Mesendoderm (in vitro differentiated cells): ENCODE results near the gene ZFP1.

Source experiments
- DNase-seq: peaks from one replicate; pipeline ENCODE4 v3.0.0; 2013
- H2AK5ac ChIP-seq: 2 replicates; pipeline ENCODE4 v1.6.1; 2013; ENCODE audit warnings: low read length, inconsistent platforms
- H2BK120ac ChIP-seq: 2 replicates; pipeline ENCODE4 v1.6.1; 2013; ENCODE audit warnings: low read depth, mild to moderate bottlenecking, low read length, moderate library complexity, mixed read lengths
- H2BK15ac ChIP-seq: replicated peaks from 2 replicates; pipeline ENCODE4 v1.6.1; 2013; ENCODE audit warnings: low read depth, mild to moderate bottlenecking, moderate library complexity
- H2BK5ac ChIP-seq: 2 replicates; pipeline ENCODE4 v1.6.1; 2013; ENCODE audit warnings: low read length, inconsistent platforms
- H3K18ac ChIP-seq: 2 replicates; pipeline ENCODE4 v1.6.1; 2013; ENCODE audit warnings: mild to moderate bottlenecking, low read length, mixed read lengths
- H3K23ac ChIP-seq: one replicate; pipeline ENCODE4 v1.6.1; 2013; ENCODE audit warnings: low read length
- H3K27ac ChIP-seq: 2 replicates; pipeline ENCODE4 v1.5.1; 2013; ENCODE audit warnings: low read depth, mild to moderate bottlenecking, inconsistent platforms, low read length, moderate library complexity
- H3K27me3 ChIP-seq: 2 replicates; pipeline ENCODE4 v1.6.1; 2013; ENCODE audit warnings: low read length, control low read depth, mild to moderate bottlenecking, inconsistent platforms; ENCODE audit not compliant: insufficient read depth, poor library complexity
- H3K36me3 ChIP-seq: 2 replicates; pipeline ENCODE4 v1.6.1; 2013; ENCODE audit warnings: low read length, inconsistent platforms; ENCODE audit not compliant: control insufficient read depth, insufficient read depth
- H3K4ac ChIP-seq: one replicate; pipeline ENCODE4 v1.6.1; 2013; ENCODE audit warnings: low read depth, mild to moderate bottlenecking, low read length, moderate library complexity
- H3K4me1 ChIP-seq: 2 replicates; pipeline ENCODE4 v1.6.1; 2013; ENCODE audit warnings: low read depth, low read length, inconsistent platforms; ENCODE audit not compliant: control insufficient read depth
- H3K4me2 ChIP-seq: 2 replicates; pipeline ENCODE4 v1.6.1; 2013; ENCODE audit warnings: low read length
- H3K4me3 ChIP-seq: 2 replicates; pipeline ENCODE4 v1.5.1; 2013; ENCODE audit warnings: mild to moderate bottlenecking, low read length
- H3K56ac ChIP-seq: one replicate; pipeline ENCODE4 v1.6.1; 2013; ENCODE audit warnings: low read length
- H3K79me1 ChIP-seq: 2 replicates; pipeline ENCODE4 v1.6.1; 2013; ENCODE audit warnings: low read length, inconsistent platforms
- H3K79me2 ChIP-seq: 2 replicates; pipeline ENCODE4 v1.6.1; 2013; ENCODE audit warnings: mild to moderate bottlenecking, low read length; ENCODE audit not compliant: control insufficient read depth, insufficient read depth
- H3K9ac ChIP-seq: 2 replicates; pipeline ENCODE4 v1.6.1; 2013; ENCODE audit warnings: low read length, inconsistent platforms
- H4K5ac ChIP-seq: one replicate; pipeline ENCODE4 v1.6.1; 2013; ENCODE audit warnings: low read length
- H4K8ac ChIP-seq: one replicate; pipeline ENCODE4 v1.6.1; 2013; ENCODE audit warnings: low read depth, mild to moderate bottlenecking, control low read depth, low read length, moderate library complexity
- WGBS: extraction: QIAGEN DNeasy Blood & Tissue Kit; methylation state at CpG from one replicate; pipeline ENCODE4 v1.1.7; 2013; ENCODE audit warnings: low lambda C conversion rate, missing lambda C conversion rate; ENCODE audit not compliant: insufficient coverage; ENCODE audit errors: extremely low coverage; 5-methylcytosine and 5-hydroxymethylcytosine counted together

ZFP1 gene

DNA sequence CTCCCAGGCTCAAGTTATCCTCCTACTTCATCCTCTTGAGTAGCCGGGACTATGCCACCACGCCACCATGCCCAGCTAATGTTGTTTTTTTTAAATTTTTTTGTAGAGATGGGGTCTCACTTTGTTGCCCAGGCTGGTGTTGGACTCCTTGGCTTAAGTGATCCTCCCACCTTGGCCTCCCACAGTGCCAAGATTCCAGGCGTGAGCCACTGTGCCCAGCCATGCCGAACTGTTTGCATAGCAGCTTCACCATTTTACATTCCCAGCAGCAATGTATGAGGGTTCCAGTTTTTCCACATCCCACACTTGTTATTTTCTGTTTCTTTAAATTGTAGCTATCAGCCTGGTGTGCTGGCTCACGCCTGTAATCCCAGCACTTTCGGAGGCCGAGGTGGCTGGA is 68.3 kb downstream of the ZFP1 start:
- H2BK15ac ChIP-seq, result no peak overlapping the region
- H3K18ac ChIP-seq, result no peak overlapping the region
- H3K9ac ChIP-seq, result no peak overlapping the region
- H3K4me1 ChIP-seq, result no peaks in the 10 kb centered on the region
- H3K23ac ChIP-seq, result no peak overlapping the region
- no peaks in the 10 kb centered on the region for H3K79me2 ChIP-seq
- no peak overlapping the region for H3K27ac ChIP-seq
- no peaks in the 10 kb centered on the region for H3K36me3 ChIP-seq
- H2BK5ac ChIP-seq, result no peak overlapping the region
- WGBS, result no CpG with 5 or more reads among the region's 7 CpGs
- no peak overlapping the region for H2AK5ac ChIP-seq
- H3K4ac ChIP-seq, result no peak overlapping the region
- no peaks in the 10 kb centered on the region for H3K79me1 ChIP-seq
- H3K4me3 ChIP-seq, result no peak overlapping the region
- no peaks in the 10 kb centered on the region for H3K27me3 ChIP-seq
- no peak overlapping the region for H3K4me2 ChIP-seq
- no peak for DNase-seq
- H3K56ac ChIP-seq, result no peak overlapping the region
- H4K8ac ChIP-seq, result no peak overlapping the region
- H4K5ac ChIP-seq, result no peak overlapping the region
- no peak overlapping the region for H2BK120ac ChIP-seq

DNA sequence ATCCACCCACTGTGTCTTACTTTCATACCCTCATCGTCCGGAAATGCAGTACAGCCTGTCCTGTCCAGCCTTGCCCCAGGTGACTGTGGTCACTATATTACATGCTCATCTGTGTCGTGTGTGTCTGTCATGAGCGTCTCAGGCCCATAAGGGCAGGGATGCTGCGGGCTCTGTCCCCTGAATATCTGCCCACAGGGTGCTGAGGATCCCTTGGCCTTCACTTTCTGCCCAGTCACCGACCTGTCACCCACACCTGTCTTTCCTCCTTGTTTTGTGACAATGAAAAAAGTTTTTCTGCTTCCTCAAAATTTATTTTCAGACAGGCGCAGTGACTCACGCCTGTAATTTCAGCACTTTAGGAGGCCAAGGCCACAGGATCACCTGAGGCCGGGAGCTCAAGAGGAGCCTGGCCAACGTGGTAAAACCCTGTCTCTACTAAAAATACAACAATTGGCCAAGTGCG is 69.1 kb downstream of the ZFP1 start:
- H3K4me2 ChIP-seq, result no peak overlapping the region
- H4K8ac ChIP-seq, result no peak overlapping the region
- H3K4me1 ChIP-seq, result no peaks in the 10 kb centered on the region
- H3K4ac ChIP-seq, result no peak overlapping the region
- no peak overlapping the region for H4K5ac ChIP-seq
- H2BK5ac ChIP-seq, result no peak overlapping the region
- no peak overlapping the region for H3K56ac ChIP-seq
- H3K79me1 ChIP-seq, result no peaks in the 10 kb centered on the region
- no peak overlapping the region for H3K4me3 ChIP-seq
- DNase-seq, result no peak
- no peak overlapping the region for H3K23ac ChIP-seq
- no peak overlapping the region for H3K27ac ChIP-seq
- H2BK15ac ChIP-seq, result no peak overlapping the region
- no peaks in the 10 kb centered on the region for H3K79me2 ChIP-seq
- H3K9ac ChIP-seq, result no peak overlapping the region
- no peak overlapping the region for H3K18ac ChIP-seq
- H2AK5ac ChIP-seq, result no peak overlapping the region
- no peak overlapping the region for H2BK120ac ChIP-seq
- WGBS, result no CpG with 5 or more reads among the region's 11 CpGs
- H3K36me3 ChIP-seq, result no peaks in the 10 kb centered on the region
- H3K27me3 ChIP-seq, result no peaks in the 10 kb centered on the region

DNA sequence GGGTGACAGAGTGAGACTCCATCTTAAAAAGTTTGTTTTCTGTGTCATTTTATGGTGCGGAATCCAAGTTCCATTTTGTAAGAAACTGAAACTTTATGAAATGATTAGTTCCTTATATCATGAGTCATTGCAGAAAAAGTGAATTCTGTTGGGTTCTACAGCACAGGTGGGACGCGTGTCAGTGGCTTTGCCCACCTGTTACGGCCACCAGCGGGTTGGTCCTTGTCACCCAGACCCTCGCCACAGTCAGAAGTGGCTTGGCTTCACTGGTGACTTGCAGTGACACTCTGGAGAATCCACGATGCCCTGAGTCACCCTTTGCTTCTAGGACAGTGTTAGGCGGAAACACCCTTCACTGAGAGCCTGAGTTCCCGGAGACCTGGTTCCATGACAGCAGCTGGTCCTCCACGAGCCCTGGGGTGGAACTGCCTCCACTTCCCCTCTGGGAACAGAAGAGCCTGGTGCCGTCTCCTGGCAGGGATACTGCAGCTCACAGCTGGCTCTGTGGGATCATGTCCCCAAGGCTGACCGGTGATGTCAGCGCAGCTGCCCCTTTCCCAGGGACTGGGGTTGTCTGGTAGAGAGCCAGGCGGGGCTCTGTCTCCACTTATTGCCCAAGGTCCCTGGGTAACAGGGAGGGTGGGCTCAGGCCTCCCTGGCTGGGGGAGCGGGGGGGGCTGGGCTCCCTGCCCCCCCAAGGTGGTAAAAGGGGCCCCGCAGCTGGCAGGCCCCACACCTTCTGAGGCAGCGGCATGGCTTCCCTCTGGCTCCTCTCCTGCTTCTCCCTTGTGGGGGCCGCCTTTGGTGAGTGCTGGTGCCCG is 70.1 kb downstream of the ZFP1 start, which contains the start of gene CTRB1:
CTRB1 (plus strand) TSS at position 733 of the 821 bp plus-strand sequence; CDS start at position 753, 20 bp downstream.
- Histone ChIP-seq H3K4ac (no peak within 1 kb of the TSS), H2BK5ac (no peak within 1 kb of the TSS), H3K4me2 (no peak within 1 kb of the TSS), H3K4me3 (no peak within 1 kb of the TSS), H4K8ac (no peak within 1 kb of the TSS), H2BK120ac (no peak within 1 kb of the TSS), H3K4me1 (no peaks in the 10 kb centered on the region), H3K9ac (no peak within 1 kb of the TSS), H3K27me3 (no peaks in the 10 kb centered on the region), H3K27ac (no peak within 1 kb of the TSS), H4K5ac (no peak within 1 kb of the TSS), H3K18ac (no peak within 1 kb of the TSS), H2BK15ac (no peak within 1 kb of the TSS), H3K36me3 (no peaks in the 10 kb centered on the region), H3K79me2 (no peaks in the 10 kb centered on the region), H3K79me1 (no peaks in the 10 kb centered on the region), H3K23ac (no peak within 1 kb of the TSS), H3K56ac (no peak within 1 kb of the TSS), H2AK5ac (no peak within 1 kb of the TSS)
- WGBS, result no CpG with 5 or more reads among the region's 19 CpGs
- DNase-seq, result no peak

GRCh38 chr16:75219088-75219487 is 70.8 kb downstream of the ZFP1 start:
- Histone ChIP-seq H3K27me3 (no peaks in the 10 kb centered on the region), H4K5ac (no peak overlapping the region), H3K36me3 (no peaks in the 10 kb centered on the region), H2BK5ac (no peak overlapping the region), H2AK5ac (no peak overlapping the region), H3K4me1 (no peaks in the 10 kb centered on the region), H3K4me3 (no peak overlapping the region), H2BK120ac (no peak overlapping the region), H3K18ac (no peak overlapping the region), H3K4me2 (no peak overlapping the region), H3K79me2 (no peaks in the 10 kb centered on the region), H3K9ac (no peak overlapping the region), H3K56ac (no peak overlapping the region), H3K79me1 (no peaks in the 10 kb centered on the region), H2BK15ac (no peak overlapping the region), H3K23ac (no peak overlapping the region), H3K27ac (no peak overlapping the region), H3K4ac (no peak overlapping the region), H4K8ac (no peak overlapping the region)
- DNase-seq, result no peak
- WGBS, result no CpG with 5 or more reads among the region's 4 CpGs

DNA sequence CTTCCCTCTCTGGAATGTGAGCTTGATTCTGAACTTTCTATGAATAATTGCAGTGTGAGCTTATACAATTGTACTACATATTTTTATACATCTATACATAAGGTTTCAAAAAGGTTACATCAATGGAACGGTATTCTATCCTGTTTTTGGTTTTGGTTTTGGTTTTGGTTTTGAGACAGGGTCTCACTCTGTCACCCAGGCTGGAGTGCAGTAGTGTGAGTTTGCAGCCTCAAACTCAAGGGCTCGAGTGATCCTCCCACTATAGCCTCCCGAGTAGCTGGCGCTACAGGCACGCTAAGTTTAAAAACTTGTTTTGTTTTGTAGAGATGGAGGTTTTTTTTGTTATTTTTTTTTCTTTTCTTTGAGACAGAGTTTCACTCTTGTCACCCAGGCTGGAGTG is 71.5 kb downstream of the ZFP1 start:
- no peak overlapping the region for H2BK5ac ChIP-seq
- no peak overlapping the region for H3K23ac ChIP-seq
- H4K8ac ChIP-seq, result no peak overlapping the region
- H3K4me2 ChIP-seq, result no peak overlapping the region
- no peak overlapping the region for H3K56ac ChIP-seq
- H4K5ac ChIP-seq, result no peak overlapping the region
- H3K79me2 ChIP-seq, result no peaks in the 10 kb centered on the region
- H3K27me3 ChIP-seq, result no peaks in the 10 kb centered on the region
- H2AK5ac ChIP-seq, result no peak overlapping the region
- H3K4ac ChIP-seq, result no peak overlapping the region
- H3K9ac ChIP-seq, result no peak overlapping the region
- no CpG with 5 or more reads among the region's 5 CpGs for WGBS
- H2BK120ac ChIP-seq, result no peak overlapping the region
- H3K36me3 ChIP-seq, result no peaks in the 10 kb centered on the region
- no peak overlapping the region for H3K18ac ChIP-seq
- H2BK15ac ChIP-seq, result no peak overlapping the region
- DNase-seq, result no peak
- no peak overlapping the region for H3K4me3 ChIP-seq
- H3K4me1 ChIP-seq, result no peaks in the 10 kb centered on the region
- no peak overlapping the region for H3K27ac ChIP-seq
- no peaks in the 10 kb centered on the region for H3K79me1 ChIP-seq
